CD4-positive, alpha-beta T cell treated with Interleukin-10 for 1 hour (primary cell): ENCODE results near the gene RPS6KL1.

ENCODE experiments used
- DNase-seq: peaks from one replicate; pipeline ENCODE4 v3.0.0-alpha.2; 2020

The RPS6KL1 gene

GRCh38 chr14:74922752-74923401, at the start of gene RPS6KL1:
Gene RPS6KL1, minus strand, starts transcription at chr14:74923260. Its CDS starts 1,719 bp downstream, at chr14:74921541.
- DNase-seq: peak; percentile 73

- no peak for DNase-seq
Observed at GRCh38 chr14:74968811-74969210, 45.8 kb upstream of the RPS6KL1 start.

GRCh38 chr14:74965486-74966153, 42.6 kb upstream of the RPS6KL1 start:
- no peak for DNase-seq

- DNase-seq: no peak
Observed at GRCh38 chr14:74964787-74965485, 41.9 kb upstream of the RPS6KL1 start.

- DNase-seq: no peak
Observed at GRCh38 chr14:74963705-74964271, 40.7 kb upstream of the RPS6KL1 start.

GRCh38 chr14:74963178-74963704, 40.2 kb upstream of the RPS6KL1 start:
- no peak for DNase-seq

- DNase-seq: no peak
Observed at GRCh38 chr14:74962493-74962892, 39.4 kb upstream of the RPS6KL1 start.

- DNase-seq: no peak
Observed at GRCh38 chr14:74962046-74962445, 39.0 kb upstream of the RPS6KL1 start.

GRCh38 chr14:74961238-74961911, 38.3 kb upstream of the RPS6KL1 start:
- no peak for DNase-seq

GRCh38 chr14:74960736-74961135, 37.7 kb upstream of the RPS6KL1 start:
- no peak for DNase-seq

GRCh38 chr14:74959596-74960180, 36.6 kb upstream of the RPS6KL1 start:
- DNase-seq: no peak

- no peak for DNase-seq
Observed at GRCh38 chr14:74956280-74957072, 33.4 kb upstream of the RPS6KL1 start.

- no peak for DNase-seq
Observed at GRCh38 chr14:74956027-74956279, 32.9 kb upstream of the RPS6KL1 start.

GRCh38 chr14:74955229-74956026, 32.4 kb upstream of the RPS6KL1 start, which contains the start of gene PGF:
Gene PGF, minus strand, starts transcription at chr14:74955597. Its CDS starts 355 bp downstream, at chr14:74955242.
- peak; percentile 43 for DNase-seq

- DNase-seq: no peak
Observed at GRCh38 chr14:74954947-74955228, 31.8 kb upstream of the RPS6KL1 start.

- no peak for DNase-seq
Observed at GRCh38 chr14:74954232-74954946, 31.3 kb upstream of the RPS6KL1 start.

- DNase-seq: no peak
Observed at GRCh38 chr14:74953686-74954085, 30.6 kb upstream of the RPS6KL1 start.

- no peak for DNase-seq
Observed at GRCh38 chr14:74952697-74953484, 29.8 kb upstream of the RPS6KL1 start.

- DNase-seq: no peak
Observed at GRCh38 chr14:74952180-74952665, 29.2 kb upstream of the RPS6KL1 start.
